Limb (tissue), 2 donors: ENCODE data around the gene SMARCA2.

ENCODE experiments used
- DNase-seq, 2 donors: peaks; one replicate each; pipeline ENCODE4 v3.0.0-alpha.2; 2016; ENCODE audit errors: extremely low spot score in 2 of 2

SMARCA2 gene

DNA sequence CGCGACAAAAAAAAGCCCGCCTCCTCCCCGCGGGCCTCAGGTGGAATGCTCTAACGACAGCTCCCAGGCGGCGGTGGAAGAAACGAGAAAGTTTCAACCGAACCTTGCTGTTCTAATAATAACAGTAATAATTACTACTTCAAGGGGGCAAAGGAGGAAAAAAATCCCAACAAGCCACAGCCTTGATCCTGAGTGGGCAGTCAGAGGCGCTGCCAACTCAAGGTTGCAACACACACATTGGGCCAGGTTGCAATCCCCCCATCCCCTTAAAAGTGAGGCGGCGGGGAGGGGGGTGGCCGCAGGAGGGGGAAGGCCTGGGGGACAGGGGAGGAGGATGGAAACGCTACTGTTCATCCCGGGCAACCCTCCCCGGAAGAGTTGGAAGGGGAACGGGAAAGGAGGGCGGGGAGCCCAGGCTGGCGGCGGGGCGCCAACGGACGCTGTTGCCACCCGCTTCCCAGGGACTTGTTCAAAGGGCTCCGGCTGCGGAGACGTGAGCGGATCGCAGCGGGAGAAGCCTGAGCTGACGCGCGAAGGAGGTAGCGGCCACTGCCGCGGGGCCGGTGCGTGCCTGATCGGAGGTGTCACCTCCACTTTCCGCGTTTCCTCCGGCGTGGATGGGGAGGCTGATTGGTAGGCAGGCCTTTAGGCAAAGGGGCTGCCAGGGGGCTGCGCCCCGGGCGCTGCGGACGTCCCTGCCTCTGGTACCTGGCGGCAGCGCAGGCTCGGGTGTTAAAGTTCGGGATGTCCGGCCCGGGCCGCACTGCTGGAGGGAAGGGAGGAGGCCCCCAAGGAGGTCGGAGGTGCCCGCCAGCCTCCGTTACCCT is 647 bp downstream of the SMARCA2 start:
- peak in 1 of 2 donors; percentile 77 for DNase-seq

DNA sequence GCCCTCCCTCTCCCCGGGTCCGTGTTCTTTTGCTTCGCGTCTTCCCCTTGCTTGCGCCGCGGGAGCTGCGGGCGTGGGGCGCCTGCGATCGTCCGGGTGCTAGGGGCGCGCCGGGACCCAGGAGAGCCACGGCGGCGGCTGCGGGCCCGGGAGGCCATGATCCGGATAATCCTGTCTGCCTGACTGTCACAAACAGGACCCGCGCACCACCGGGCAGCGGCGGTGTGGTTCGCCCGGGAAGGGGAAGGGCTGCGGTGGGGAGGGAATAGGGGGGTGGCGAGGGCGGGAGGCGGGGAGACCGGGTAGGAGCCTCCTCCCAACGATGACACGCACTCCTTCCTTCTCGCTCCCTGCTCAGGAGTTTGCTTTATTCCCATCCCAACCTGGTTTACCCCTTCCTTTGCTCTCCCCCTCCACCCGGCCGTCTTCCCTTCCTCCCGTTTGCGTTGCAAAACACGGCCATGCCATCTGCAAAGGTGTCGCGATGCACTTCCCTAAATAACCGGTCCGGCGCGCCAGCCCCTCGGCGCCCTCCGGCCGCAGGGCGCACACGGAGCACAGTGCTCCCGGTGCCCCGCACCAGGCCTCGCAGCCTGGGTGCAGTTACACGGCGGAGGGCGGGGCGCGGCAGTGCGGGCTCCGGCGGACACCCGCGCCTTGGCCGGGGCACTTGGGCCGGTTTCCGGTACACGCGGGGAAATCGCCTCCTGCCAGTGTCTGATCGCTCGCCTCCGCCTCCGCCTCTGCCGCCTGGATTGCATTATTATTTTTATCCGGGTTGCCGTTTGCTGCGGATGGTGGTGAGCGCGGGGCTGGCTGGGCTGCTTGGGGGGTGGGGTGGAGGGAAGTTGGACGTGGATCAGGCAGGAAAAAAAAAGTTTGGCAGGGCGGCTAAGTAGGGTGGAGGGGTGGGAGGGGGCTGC is 1.5 kb downstream of the SMARCA2 start:
- peak; percentile 76 to 84 for DNase-seq

DNA sequence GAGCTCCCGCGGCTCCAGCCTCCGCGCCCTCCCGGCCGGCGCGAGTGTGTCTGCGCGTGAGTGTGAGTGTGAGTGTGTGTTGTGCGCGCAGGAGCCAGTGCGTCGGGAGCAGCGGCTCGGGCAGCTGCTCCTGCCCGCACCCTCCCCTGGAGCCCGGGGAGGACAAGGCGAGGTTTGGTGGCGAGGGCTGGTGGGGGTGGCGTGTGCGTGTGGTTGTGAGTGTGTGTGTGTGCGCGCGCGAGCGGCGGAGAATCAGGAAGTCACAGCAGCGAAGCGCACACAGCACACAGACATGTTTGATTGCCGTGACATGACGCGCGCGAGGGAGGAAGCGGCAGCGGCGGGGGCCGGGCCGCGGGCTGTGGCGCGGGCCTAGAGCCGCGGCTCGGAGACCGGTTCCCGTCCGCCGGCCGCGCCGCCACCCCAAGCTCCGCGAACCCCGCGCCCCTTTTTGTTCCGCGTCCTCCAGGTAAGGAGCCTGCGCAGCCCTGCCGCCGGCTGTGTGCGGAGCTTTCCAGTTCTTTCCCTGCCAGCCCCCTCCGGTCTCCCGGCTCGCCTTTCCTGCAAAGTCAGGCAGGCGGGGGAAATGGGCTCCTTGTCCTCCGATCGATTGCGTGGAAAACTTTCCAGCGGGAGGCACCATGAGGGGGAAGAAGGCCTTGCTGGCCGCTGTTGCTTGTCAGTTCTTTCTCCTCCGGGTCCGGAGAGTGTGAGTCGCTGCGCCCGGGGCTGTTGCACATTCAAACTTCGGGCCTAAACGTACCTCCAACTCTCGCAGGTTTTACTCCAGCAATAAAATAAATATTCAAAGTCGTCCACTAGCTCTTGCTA is 2.4 kb downstream of the SMARCA2 start:
- DNase-seq = peak; percentile 68 to 84

DNA sequence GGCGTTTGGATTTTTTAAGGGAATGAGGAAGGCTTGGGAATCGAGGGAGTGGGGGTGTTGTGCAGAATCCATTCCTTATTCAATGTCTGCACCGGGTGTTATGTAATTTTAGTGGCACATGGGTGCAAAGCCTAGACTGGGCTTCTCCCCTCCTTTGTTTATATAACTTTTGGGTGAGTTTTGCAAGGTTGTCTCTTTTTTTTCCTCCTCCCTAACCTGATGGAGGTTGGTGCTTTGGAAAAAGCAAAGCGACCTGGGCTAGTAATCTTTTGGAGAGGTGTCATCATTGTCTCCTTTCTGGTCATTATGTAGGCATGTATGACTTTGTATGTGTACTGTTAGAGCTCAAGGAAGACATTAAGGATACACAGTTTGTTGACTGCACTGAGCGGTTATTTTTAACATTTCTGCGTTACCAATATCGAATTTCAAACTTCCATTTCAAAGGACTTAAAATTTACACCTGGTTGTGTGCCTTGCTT is 3.1 kb downstream of the SMARCA2 start:
- DNase-seq = no peak

DNA sequence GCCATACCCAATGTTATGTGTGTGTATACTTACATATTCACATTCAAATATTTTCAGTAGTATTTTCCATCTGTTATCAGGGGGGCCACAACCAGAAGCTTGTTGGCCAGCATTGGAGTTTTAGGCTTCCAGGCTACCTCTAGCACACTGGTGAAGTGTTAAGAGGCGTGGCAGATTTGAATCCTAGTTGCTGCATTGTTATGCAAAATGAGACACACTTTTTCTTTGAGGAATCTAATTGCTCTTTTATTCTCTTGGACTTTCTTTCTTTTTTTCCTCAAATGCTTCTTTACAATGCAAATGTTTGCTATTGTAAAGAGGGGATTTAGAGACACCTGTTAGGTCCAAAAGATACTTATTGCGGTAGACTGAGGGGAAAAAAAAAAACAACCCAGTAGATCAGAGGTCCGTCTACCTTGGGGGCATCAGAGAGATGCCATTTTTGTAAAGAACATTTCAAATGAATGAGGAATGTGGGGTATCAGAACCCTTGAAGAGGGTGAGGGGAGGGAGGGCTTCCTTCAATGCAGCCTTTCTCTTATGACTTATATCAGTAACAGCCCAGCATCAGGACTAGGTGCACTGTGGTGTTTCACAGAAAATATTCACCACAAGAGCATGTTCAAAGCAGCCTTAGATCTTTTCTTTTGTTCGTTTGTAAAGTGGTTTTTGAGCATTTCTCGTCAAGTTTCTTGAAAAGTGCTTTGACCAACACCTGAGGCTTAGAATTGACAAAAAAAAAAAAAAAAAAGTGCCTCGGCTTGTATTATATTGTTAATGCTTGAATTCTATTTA is 3.8 kb downstream of the SMARCA2 start:
- no peak for DNase-seq

DNA sequence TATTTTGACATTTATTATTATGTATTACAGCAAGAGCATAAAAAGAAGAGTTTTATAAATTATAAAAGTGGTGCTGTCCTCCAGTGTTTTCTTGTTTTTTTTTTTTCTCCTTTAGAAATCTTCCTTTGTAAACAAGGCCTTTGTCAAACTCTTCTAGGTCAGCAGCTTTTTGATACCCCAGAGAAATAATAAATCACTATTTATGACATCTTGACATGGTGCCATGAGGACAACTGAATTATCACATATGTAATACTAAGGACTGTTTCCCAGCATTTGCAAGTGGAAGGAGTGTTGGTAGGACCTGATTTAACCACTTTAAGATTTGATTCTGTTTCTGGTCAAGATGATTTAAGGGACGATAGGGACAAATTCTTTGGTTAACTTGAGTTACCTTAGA is 4.6 kb downstream of the SMARCA2 start:
- DNase-seq = no peak

DNA sequence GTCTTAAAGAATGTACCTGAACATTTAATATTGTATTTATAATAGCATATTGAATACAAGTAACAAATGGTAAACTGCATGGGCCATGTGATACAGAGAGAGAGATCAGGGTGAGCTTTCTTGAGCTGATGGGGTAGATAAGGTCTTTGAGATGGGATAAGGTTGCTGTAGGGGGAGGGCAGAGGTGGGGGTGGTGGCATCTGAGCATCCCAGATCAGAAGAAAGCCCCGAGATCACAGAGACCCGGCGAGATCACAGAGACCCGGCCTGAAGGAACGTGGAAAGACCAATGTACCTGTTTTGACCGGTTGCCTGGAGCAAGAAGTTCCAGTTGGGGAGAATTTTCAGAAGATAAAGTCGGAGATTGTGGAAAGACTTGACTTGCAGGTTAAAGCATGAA is 6.6 kb downstream of the SMARCA2 start:
- DNase-seq = no peak

DNA sequence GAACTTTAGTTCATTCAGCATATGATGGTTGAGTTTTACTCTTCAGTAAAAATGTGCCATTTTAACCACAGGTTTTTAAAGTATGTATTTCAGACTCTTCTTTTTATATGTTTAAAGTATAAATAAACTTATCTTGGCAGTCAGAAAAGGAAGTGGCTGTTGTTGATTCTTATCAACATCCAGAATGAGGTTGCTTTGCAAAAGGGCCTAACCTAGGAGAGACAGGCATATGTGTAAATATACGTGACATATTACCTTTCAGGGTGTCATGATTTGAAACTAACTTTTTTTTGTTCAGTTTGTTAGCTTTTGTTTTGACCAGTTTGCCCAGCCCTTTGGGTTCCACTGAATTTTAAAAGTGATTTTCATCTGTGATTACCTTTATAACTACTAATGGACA is 7.4 kb downstream of the SMARCA2 start:
- no peak for DNase-seq

DNA sequence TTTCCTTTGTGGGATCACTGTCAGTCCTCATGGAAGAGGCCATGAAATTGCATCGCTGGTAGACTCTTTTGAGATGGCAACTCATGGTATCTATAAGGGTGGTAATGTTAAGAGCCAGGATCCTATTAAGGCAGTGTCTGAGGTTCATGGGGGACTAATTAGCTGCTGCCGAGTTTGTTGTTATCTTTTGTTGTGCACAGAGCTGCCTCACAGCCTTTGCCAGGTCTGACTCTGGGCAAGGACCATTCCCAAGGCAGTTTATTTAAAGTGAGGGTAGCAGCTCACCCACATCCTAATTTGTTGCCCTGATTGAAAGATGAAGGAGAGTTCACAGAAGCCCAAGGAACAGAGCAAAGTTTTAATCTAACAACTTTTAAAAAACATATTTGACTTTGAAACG is 7.9 kb downstream of the SMARCA2 start:
- DNase-seq = no peak

DNA sequence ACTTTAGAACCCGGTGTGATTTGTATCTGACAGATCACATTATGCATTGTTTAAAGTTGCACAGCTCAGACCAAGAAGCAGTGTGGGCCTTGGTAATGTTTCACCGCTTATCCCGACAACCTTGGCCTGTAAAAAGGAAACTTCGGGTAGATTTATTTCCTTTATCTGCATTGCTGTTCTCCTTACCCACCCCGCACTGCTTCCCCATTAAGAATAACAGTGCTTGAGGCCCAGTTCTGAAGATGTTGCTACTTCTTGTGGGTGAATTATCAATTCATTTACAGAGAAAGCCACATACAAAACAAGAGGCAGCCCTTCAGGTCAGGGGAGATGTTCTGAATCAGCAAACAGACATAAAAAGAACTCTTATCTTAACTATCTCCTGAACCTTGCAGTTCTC is 8.4 kb downstream of the SMARCA2 start:
- DNase-seq = no peak

DNA sequence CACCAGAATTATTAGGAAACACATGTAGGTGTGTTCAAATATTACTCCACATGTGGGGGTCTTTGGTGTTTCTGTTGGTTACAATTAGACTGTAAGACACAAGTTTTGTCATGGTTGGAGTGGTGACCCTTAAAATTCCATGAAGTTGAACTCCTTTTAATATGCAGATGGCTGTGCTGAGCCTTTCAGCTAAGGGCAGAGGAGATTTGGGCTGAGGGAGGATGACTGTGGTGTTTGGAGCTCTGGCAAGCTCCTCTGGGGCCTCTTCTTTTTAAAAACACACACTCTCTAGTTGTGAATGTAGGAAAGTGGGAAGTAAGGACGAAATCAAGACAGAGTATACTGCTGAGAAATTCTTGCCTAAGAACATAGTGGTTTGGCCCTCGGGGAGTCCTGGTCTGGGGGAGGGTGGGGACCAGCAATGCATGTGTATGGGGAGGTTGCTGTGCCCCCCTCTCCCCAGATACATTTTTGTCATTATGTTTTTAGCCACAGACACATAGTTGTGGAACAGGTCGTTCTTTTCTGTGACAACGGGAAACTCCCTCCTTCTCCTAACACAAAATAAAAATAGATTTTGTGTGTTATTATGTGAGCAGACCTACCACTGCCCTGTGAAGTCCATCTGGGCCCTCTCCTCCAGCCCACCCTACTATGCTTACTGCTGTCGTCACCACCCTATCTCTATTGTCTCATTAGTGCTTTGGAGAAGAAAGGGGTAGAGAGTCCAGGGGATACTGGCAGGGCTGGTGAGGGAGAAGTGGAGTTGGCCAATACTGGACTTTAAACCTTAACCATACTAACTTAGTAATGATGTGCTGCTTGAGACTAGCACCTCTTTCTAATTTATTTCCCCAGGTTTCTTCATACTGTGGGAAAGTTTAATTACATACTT is 10.0 kb downstream of the SMARCA2 start:
- no peak for DNase-seq

DNA sequence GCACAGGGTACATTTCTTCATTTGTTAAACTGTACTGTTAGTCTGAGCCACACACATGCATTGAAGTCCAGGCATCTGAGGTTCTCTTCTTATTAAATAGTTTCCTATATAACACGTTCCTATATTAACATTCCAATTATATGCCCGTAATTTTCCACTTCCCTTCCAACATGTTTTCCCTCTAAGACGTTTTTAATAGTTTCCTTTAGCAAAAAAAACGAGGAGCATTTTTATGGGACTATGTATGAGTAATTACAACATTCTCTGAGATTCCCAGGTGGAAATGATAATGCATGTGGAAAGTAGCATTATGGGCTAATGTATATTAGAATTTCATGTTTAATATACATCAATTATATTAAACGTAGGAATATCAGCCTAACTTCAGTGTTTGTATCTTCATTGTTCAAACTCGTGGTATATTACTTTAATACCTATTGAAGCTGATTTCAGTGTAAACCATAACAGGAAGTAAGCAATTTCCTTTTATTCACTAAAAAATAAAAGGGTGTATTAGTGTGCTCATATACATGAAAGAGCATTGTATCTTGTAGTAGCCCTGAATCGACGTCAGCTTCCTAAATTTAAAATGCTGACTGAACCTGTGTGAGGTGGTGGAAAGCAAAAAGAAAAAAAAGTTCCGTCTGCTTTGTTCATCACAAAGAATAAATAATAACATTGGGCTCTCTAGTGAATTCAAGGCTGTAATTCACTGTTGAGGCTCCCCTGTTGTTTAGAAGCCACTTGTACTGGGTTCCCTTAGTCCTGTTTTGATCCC is 11.3 kb downstream of the SMARCA2 start:
- DNase-seq = peak in 1 of 2 donors; percentile 24

DNA sequence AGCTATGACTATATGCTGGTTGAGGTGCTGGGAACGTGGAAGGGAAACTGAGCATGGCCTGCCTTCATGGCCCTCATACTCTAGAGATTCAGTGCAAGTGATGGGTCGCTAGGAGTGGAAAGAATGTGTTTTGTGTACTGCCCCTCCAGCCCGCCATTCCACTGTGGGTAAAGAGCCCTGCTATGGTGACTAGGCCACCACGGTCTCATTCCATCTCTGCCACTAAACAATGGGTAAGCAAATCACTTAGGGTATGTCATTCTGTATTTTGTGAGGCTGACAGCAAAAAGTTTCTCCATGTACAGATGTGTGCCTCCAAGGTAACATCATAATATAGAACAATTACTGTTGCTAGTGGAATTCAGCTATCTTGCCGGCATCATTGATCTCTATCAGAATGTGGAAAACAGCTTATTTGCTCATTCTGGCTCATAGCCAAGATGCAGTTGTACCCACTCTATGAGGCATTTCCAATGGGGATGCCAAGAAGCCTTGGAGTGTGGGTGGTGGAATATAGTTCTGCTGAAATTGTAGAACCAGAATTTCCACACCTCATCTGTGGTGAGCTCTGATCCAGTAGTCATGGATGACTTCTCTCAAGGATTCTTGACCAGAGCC is 12.5 kb downstream of the SMARCA2 start:
- no peak for DNase-seq

DNA sequence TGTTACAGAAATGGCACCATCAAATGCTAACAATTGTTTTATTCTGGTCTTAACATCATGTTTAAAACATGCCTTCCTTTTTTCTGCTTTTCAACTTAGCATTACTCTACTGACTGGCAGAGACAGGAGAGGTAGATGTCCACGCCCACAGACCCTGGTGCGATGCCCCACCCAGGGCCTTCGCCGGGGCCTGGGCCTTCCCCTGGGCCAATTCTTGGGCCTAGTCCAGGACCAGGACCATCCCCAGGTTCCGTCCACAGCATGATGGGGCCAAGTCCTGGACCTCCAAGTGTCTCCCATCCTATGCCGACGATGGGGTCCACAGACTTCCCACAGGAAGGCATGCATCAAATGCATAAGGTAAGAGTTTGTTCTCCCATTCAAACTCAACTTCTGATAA is 13.7 kb downstream of the SMARCA2 start:
- DNase-seq = no peak

DNA sequence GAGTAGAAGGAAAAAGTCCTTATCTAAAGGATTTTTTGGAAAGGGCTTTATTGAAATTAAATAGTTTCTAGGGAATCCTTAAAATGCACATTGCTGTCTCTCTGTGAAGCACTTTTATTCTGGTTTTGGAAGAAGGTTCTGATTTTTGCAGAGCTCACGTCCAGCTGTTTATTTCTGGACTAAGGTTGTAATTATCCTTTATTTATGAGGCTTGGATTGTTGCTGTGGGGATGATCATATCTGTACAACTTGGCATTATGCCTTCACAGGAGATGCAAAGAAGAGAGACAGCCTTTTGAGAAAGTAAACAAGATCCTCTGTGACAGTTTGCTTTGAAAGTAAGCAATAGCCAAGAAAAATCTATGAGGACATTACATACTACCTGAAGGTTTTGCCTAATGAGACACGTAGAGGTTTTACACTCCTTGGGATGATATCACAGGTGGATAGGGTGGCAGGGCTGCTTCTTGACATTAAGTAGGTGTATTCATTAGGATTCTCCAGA is 14.6 kb downstream of the SMARCA2 start:
- no peak for DNase-seq

DNA sequence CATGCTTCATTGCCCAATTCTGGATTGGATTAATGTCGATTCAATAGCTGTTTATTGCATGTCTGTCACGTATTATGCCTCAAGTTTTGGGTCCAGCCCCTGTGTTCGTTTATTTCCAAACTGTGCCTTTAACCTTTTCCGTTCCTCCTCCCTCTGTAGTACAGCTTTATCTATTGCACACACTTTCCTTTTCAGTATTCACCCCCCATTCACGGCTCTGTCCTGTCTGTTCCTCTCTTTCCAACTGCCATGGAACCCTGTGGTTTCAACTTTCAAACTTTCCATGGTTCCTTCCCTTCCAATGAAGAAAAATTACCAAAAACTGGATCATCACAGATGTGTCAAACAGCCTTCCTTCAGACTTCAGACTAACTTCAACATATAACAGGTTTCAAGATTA is 17.1 kb downstream of the SMARCA2 start:
- no peak for DNase-seq

DNA sequence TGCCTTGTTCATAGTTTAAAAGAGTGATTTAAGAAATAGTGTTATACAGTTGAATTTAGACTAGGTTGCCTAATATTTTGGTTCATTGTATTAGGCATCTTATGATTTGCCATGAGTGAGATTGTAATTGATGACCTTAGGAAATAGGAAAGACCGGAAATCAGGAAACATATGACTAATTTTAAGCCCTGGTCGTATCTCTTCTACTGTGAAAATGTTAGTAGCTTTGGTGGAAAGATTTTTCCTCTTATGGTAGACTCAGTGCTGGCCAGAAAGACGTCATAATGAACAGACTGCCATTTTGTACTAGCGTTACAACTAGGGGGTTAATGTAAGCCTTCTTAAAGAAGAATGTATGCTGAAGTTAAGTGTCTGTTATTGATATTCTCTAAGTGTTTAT is 21.7 kb downstream of the SMARCA2 start:
- DNase-seq = no peak
